Fibroblast of skin of left quadriceps (primary cell): ENCODE results near the gene YY1.
"Not testable (repeated sequence)": the region's sequence is repeated elsewhere in the genome, so short reads cannot be mapped to it uniquely, and the experiment has no call there.

Source experiments
- DNase-seq, 2 experiments: peaks; one replicate each; pipeline ENCODE4 v3.0.0-alpha.2; 2013; ENCODE audit warnings: low read depth in 2 of 2

The YY1 gene

DNA sequence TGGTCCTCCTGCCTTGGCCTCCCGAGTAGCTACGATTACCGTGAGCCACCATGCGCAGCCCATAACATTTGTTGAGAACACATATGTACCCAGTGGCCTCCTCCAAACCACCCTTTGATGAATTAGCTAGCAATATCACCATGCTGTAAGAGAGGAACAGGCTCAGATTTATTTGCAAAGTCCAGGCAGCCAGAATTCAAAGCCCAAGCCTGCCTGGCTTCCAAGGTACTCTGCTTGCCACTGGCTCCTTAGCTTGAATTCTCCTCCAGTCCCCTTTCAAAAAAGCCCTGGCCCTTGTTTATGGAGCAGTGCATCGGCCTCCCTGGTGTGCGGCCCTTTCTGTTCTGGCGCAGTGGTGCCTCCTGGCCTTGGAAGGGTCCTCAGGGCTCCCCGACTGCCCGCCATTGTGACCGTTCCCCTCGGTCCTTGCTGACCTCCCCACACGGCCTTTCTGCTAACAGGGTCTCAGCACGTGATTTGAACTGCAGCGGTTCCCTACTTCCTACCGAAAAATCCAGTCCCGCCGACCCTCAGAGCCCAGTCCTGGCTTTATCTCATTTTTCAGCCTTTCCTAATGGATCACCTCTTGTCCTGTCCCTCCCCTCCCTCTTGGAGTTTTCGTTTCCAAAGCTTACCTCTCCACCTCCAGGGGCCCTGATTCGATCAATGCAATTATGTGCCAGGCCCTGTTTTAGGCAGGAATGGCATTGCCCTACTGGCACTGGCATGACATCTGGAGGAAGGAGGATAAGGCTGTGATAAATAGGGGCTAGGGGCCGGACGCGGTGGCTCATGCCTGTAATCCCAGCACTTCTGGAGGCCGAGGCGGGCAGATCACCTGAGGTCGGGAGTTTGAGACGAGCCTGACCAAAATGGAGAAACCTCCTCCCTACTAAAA is 45.3 kb downstream of the YY1 start:
- no peak for DNase-seq

DNA sequence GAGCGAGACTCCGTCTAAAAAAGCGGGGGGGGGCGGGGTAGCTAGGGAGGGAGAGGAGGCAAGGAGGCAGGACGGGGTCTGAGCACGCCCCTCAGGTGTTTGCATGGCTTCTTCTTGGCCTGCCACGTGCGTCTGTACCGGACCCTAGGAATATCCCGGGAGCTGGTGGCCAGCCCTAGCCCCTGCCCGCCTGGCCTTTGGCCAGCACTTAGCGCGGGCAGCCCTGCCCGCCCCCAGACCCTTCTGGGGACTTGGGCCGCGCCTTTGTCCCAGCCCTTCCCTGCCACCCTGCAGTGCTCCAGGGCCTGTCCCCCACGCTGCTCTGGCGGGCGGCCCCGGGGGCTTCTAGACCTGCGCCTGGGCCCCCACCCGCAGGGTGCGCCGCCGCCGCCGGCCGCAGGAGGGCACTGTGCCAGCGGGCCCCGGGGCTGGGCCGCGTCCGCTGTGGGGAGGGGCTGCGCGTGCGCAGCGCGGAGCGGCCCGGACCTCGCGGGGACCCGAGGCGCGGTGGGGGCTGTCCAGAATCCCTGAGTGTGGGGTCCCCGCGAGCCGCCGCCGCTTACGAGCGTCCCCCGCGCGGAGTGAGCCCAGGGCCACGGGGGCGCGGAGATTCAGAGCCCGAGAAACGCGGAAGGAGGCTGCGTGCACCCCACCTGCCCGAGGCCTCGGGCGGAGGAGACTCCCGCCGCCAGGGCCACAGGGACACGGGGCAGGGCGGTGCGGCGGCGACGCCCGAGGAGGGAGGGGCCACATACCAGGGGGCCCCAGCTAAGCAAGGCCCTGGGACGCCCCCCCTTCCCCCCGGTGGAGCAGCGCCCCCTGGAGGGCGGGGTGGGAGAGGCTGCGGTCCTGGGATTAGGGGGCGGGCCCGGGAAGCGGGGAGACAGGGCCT is 46.3 kb downstream of the YY1 start:
- DNase-seq: peak; percentile 29 to 37

DNA sequence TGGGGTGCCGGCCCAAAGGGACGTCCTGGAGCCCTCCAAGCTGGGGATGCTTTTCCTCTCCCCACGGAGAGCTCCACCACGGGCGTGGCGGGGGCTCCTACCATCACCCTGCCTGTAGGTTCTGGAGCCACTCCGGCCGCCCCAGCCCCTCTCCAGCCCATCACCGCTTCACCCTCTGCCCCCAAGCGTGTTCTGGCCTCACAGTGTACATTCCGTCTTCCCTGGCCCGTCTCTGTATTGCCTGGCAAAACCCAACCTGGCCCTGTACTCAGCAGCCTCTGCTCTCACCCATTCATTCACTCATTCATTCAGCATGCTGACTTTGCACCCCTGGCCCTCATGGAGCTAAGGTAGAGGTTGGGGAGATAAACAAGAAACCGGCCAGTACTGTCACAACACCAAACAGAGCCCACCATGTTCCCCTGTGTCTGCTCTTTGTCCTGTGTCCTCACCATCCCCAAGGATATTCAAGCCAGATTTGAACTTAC is 47.0 kb downstream of the YY1 start:
- DNase-seq: no peak

DNA sequence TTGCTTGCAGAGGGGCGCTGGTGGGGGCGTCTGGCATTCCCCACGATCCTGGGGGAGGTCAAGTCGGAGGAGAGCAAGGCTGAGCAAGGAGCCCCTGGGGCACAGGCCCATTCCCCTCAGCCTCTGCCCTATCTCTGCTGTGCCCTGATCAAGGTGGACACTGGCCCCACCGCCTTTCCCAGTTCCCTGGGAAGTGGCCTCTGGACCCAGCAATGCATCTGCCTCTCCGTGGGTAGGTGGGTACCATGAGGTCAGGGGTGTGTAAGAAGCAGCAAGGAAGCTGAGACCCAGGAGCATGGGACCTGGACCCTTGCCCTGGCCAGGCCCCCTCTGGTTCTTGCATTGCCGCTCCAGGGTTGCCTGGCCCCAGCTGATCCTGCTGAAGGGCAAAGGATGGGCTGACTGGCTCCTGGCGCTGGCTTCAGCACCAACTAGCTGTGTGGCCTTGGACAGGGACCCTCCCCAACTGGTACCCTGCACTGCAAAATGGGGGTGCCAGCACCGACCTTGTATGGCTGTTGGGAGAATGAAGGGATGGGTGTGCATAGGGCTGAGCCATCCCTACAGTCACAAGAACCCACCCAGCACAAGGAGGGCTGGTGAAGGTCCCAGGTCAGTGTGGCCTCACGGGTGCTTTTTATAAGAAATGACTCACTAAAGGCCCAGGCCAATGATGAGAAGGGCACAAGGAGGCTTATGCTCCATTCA is 47.7 kb downstream of the YY1 start:
- DNase-seq: no peak

DNA sequence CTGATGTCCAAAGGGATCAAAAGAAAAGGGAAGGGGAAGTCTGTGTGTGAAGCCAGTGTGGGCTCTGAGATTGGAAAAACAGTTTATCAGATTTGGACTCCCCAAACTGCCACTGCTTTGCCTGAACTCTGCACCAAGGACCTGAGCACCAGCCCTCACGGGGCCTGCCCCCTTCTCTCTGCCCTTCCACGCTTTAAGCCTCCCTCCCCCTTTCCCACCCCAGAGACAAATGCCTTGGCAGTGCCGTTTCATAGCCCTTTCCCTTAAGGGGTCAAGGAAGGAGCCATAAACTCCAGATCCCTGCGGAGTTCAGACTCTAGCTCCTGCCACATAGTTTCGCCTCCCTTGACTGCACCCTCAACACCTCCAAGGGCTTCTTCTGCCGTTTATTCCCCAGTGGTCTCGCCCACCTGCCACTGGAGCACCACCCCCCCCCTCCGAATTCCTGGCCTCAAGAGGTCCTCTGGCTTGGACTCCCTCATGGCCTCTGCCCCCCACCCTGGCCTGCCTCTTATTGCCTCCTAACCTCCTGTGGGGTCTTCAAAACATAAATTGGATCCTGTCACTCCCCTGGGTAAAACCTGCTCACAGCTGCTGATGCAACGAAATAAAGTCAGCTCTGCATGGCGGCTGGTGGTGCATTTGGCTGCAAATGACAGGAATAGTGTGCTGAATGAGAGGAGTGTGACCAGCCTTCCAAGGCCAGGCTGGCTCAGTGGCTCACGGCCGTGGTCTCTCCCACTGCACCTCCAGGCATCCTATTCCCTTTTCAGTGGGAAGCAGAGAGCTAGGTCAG is 48.5 kb downstream of the YY1 start:
- DNase-seq: no peak

DNA sequence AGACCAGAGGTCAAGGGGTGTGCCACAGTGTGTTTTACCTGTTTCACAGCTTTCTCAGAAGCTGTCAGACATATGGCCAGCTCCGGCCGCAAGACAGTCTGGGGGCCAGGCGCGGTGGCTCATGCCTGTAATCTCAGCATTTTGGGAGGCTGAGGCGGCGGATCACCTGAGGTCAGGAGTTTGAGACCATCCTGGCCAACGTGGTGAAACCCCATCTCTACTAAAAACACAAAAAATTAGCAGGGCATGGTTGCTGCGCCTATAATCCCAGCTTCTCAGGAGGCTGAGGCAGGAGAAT is 49.0 kb downstream of the YY1 start:
- not testable (repeated sequence) for DNase-seq

DNA sequence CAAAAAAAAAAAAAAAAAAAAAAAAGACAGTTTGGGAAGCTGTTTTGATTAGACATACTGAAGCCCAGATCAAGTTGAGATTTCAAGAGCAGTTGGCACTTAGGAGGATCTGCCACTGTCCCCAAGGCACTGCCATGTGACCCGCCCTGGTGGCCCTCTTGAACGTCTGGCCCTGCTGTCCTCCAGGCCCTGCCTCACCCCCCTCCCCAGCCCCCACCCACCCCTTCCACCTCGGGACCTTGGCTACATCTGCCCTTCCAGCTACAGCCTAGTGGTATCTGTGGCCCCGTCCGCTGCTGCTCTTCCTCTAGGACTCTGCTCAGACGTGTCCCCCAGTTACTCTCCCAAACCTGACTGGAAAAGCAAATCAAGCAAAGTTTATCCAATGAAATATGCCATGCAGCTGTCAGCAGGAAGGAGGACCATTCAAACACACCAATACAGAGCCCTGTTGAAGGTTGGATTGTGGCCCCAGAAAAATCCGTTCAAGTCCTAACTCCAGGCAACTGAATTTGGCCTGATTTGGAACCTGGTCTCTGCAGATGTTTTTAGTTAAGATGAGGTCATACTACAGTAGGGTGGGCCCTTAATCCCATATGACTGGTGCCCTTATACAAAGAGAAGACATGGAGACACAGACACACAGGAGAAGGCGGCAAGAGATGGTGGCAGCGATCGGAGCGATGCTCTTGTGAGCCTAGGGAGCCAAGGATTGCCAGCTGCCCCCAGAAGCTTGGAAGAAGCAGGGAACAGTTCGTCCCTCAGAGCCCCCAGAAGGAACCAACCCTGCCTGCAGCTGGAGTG is 49.6 kb downstream of the YY1 start:
- no peak for DNase-seq

DNA sequence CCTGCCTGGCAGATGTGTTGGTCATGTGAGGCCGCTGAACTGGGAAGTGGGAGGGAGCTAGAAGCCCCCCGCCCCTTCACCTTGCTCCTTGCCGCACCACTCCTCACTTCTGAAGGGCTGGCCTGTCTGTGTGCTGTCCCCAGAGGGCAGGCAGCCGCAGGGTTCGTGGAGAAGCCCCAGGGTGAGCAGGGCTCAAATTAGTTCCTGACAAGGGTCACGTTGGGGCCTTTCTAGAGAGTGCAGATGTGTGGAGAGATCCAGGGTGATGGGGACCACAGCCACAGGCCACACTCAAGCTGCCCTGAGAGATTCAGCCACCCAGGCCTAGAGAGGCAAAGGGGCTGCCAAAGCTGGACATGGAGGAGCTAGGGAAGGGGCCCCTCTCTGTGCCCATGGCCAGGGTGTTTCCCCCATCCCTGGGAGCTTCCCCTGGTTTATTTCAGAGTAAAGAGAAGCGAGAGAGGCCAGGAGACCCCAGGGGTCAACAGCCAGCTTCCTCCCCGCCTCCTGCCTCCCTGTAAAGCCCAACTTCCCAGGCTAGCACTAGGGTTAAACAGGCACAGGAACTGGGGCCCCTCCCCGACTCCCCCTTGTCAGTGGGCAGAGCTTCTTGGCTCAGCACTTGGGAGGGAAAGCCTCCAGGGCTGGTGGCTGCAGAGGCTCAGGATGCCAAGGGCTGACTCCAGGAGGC is 51.1 kb downstream of the YY1 start:
- DNase-seq: no peak

DNA sequence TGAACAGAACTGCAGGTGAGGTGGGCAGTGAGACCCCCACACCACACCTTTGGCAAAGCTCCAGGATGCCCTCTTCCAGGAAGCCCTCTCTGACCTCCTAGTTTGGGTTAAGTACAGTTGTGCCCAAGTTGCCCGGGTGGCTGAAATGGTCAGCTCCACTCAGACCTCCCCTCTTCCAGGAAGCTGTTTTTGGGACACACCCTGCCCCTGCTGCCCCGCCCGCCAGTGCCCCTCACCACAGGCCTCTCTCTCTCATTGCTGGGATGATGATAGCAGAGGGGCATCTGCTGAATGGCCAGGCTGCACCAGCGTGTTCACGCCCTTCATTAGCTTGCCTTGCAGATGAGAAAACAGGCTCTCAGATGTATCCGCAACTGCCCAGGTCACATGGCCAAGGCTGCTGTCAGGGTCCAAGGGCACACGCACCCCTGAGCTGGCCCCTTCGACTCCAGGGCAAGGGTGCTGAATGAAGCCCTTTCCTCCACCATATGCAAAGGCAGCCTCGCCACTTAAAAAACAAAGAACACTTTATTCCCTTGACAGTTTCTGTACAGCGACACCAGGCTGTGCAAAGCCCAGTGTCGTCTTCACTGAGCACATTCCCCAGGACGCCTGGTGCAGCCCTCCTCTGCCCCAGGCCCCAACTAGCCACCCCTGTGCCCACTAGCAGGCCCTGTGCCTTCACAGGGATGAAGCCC is 51.8 kb downstream of the YY1 start:
- no peak for DNase-seq

DNA sequence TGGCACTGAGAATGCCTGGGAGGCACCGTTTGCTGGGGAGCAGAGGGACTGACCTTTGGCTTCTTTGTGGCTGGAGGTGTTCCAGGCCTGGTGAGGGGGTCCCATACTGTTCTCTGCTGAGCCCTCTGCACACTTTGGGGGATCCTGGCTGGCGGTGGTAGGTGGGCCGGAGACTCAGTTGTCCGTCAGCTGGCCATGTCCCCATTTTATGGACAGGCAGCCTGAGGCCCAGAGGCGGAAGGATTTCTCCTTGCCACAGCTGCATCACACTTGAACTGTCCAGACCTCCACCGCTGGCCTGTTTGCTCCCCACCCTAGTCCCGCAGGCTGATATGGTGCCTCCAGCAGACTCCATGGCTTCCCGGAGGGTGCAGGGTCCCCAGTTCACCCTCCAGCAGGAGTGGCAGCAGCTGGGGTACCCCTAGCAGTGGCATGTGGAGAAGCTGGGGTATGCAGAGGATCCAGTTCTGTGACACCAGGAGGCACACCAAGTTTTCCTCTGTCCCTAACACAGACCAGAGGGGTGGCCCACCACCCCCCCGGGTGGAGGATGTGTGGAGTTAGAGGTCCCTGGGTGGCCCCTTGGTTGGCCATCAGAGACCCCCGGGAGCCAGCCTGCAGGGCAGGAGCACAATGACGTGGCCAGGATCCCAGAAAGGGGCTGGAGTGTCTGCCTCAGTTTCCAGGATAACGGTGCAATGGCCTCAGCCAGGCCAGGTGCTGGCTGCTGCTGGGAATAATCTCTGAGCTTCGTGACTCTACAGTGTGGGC is 52.5 kb downstream of the YY1 start:
- DNase-seq: no peak

DNA sequence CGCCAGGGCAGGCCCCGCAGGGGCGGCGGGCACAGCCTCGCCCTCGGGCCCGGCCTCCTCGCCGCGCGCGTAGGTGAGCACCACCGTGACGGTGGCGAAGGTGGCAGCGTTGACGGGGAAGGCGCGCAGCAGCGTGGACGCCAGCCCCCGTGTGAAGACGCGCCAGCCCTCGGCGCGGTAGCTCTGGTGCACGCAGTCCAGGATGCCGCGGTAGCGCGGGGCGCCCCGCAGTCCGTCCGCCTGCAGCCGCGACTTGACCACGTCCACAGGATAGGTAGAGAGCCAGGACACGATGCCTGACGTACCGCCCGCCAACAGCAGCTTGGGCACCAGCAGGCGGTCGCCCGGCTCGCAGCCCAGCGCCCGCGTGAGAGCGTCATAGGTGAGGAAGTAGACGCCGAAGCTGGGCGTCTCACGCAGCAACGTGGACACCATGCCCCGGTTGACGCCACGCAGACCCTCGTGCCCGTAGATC is 53.4 kb downstream of the YY1 start:
- DNase-seq: no peak

DNA sequence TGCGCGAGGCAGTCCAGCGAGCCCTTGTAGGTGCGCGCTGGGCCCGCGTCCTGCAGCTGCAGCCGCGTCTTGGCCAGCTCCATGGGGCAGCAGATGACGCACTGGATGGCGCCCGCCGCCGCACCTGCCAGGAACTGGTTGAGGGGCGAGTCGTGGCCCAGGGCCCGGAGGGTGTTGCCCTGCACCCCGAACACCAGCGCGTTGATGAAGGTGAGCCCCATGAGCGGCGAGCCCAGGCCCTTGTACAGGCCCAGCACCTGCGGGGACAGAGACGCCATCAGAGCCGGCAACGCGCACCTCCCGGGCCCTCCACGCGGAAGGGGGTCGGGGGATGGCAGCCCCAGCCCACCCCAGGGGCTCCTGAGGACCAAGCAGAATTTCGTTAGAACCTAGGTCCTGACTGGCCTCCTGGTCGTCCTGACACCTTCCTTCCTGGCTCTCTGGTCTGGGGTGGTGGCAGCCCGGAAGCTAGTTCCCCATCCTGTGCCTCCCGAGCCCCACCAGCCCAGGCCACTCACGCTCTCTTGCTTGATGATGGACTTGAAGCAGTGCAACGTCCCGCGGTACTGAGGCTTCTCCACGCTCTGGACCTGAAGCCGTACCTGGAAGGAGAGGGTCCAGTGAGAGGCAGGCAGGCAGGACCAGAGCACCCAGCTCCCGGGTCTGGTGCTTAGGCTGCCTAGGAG is 54.0 kb downstream of the YY1 start:
- no peak for DNase-seq

DNA sequence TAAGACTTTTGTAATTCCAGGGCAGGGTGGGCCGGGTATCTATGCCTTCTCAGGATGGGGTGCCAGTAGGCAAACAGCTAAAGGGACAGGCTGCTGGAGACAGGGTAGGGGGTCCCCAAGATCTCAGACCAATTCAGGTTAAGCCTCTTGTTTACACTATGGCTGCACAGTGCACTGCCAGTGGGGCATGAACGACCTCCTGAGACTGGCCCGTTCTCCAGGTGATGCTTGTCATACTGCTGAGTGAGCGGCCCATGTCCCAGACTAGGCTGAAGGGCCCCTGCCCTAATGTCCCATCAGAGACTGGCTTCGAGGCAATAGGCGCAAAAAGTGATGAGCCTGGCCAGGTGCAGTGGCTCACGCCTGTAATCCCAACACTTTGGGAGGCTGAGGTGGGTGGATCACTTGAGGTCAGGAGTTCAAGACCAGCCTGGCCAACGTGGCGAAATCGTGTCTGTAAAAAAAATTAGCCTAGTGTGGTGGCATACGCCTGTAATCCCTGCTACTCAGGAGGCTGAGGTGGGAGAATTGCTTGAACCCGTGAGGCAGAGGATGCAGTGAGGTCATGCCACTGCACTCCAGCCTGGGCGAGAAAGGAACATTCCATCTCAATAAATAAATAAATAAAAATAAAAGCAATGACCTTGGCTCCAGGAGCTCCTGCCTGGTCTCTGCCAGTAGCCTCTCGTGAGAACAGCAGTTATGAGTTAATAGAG is 54.7 kb downstream of the YY1 start:
- no peak for DNase-seq

DNA sequence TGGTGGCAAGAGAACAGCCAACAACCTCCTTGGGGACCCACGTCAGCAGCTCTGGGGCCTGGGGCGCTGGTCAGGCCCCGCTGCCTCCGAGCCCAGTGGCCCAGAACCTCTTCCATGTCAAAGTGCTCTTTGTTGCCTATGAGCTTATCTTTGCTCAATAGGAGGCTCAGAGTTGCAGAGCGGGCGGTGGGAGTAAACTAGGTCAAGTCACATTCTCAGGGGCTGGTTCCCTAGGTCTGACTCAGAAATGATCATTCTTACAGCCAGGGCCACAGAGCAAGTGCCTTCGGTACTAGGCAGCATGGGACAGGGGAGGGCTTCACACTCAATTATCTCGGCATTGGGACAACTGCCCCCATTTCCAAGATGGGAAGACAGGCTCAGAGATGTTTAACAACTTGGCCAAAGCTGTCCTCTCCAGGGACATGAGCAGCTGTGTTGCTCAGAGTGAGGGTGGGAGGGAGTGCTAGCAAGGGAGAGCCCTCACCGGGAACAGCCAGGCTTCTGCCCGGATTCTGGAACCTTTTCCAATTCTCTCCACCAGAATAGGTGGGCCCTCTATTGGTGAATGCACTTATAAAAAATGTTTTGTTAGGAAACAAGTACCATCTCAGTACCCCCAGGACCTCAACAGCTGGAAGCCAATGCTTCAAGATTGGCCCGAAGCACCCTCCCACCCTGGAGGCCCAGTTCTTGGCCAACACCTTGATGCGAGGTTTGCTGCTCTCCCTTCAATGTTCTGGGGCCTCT is 55.4 kb downstream of the YY1 start:
- no peak for DNase-seq

DNA sequence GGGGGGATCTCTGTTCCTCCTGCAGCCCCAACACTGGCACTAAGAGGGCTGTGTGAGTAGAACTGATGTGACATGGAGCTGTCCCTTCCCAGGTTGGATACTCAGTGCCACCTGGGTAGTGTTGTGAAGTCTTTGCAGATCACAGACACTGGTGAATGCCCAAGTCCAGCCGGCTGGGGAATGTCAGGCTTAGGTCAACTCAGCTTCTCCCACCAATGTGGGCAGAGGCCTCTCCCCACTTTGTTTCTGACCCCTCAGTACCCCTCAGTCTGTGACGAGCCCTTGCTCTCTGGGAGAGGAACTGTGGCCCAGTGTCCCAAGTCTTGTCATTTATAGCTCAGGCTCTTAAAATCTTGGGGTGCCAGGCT is 56.0 kb downstream of the YY1 start:
- DNase-seq: no peak

DNA sequence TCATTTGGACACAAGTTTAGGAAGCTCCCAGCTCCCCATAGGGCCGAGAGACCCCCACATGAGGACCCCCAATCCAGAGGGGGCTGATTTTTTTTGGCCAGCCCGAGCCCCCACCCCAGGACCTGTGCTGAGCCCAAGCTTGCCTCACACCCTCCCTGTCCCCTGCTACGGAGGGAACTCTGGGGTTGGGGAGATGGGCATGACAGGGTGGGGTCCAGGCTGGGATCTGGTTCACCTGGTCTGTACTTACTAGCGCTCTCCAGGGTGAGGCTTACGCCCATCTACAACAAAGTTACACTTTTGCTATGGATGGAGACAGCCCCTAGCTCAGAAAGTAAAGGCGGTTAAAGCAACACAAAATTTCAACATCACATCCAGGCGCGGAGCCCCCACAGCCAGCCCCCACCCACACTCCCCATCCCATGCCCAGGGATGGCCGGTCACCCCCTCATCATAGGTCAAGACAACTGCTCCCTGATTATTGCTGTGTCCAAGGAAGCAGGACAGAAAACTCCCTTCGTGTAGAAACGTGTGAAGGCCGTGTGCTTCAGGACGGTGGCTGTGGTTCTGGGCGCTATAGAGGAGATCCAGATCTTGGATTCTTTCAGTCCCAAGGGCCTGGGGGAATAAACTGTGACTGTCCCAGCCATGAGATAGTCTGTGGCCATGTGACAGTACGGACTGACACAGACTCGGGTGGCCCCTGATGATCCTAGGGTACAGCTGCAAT is 56.6 kb downstream of the YY1 start:
- no peak for DNase-seq
